Measurements from ENCODE around the gene RETSAT.

- no peak for TF ChIP-seq GABPA (IDR thresholded peaks at IDR 0.05; ENCODE audit: low read depth)
- TF ChIP-seq CTCF (IDR thresholded peaks at IDR 0.05; ENCODE audit: insufficient read depth, low read length), result no peak
Measured at GRCh38 chr2:85354286-85355072, at the start of gene RETSAT, which contains the start of gene ELMOD3.

All from HL-60 (cell line).